ENCODE data around the gene DENND2C.

Gene DENND2C

GRCh38 chr1:114671939-114672275 is 2.1 kb upstream of the DENND2C start:
- no peak for DNase-seq

GRCh38 chr1:114671011-114671938 is 1.4 kb upstream of the DENND2C start:
- peak; percentile 15 for DNase-seq

- DNase-seq = peak; percentile 87
Observed at GRCh38 chr1:114670083-114671010, 498 bp upstream of the DENND2C start.

GRCh38 chr1:114668784-114669561 is 876 bp downstream of the DENND2C start:
- peak; percentile 2 for DNase-seq

DNA sequence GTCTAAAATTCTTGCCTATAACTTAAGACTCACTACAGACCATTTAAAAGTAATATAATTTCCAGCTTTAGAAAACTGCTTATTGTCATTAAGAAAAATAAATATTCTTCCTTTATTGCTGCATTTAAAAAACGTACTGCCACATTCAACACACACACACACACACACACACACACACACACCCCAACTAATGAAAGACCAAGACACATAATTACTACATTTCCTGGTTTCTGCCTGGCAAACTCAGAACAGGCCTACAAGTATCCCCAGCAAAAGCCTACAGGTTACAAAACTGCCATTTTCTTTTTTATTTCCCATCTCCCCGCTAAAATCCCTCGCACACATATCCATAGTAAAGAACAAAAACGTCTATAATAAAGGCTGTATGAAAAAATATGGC is 1.5 kb downstream of the DENND2C start:
- no peak for DNase-seq

GRCh38 chr1:114666954-114667353 is 2.9 kb downstream of the DENND2C start:
- DNase-seq = no peak

DNA sequence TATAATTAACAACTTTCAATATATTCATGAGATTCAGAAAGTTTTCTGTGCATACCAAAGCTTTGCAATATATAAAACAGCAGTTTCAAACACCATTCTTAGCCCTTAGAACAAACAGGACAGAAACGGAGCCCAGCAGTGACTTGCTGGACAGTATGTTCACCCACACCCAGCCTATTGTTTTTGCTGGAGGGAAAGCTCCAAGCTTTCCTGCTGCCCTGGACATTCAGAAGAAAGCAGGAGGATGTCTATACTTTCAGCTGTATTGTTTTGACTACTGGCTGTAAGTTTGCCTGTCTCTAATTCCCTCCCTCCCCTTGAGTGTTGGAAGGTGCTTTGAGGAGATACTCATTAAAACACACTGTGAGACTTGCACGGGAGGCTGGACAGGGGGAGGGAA is 9.6 kb downstream of the DENND2C start:
- DNase-seq = no peak

GRCh38 chr1:114651893-114652292 is 18.0 kb downstream of the DENND2C start:
- no peak for DNase-seq

GRCh38 chr1:114648503-114648902 is 21.3 kb downstream of the DENND2C start:
- DNase-seq = no peak

GRCh38 chr1:114641377-114641776 is 28.5 kb downstream of the DENND2C start:
- no peak for DNase-seq

DNA sequence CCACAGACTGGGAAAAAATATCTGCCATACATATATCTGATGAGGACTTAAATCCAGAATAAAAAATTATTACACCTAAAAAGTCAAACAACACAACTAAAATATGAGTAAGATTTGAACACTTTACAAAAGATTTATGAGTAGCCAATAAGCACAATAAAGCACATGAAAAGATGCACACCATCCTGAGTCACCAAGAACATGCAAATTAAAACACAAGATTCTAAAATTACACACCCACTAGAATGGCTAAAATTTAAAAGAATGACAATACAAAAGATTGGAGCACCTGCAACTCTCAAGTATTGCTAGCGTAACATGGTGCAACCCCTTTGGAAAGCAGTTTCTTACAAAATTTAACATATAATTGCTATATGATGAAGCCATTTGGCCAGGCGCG is 30.9 kb downstream of the DENND2C start:
- DNase-seq = no peak

DNA sequence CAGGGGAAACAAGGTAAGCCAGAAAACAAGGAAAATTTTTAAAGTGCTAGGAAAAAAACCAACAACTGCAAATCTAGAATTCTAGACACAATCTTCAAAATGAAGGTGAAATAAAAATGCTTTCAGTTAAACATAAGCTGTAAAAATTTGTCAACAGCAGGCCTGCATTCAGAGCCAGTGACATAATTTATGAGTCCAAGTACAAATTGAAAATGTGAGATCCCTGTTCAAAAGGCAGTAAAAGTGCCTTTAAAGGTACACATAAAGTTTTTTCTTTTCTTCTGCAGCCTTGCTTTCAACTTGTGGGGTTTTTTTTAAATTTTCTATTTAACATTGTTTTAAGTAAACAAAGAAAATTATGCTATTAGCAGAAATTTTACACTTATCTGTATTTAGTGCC is 37.4 kb downstream of the DENND2C start:
- DNase-seq = no peak

GRCh38 chr1:114627107-114627506 is 42.7 kb downstream of the DENND2C start:
- no peak for DNase-seq

- DNase-seq = no peak
Observed at GRCh38 chr1:114623364-114623763, 46.5 kb downstream of the DENND2C start.

- DNase-seq = no peak
Observed at GRCh38 chr1:114620419-114620818, 49.4 kb downstream of the DENND2C start.

GRCh38 chr1:114618606-114619005 is 51.2 kb downstream of the DENND2C start:
- DNase-seq = no peak

GRCh38 chr1:114610546-114611245 is 59.2 kb downstream of the DENND2C start:
- no peak for DNase-seq

GRCh38 chr1:114609826-114610225 is 60.0 kb downstream of the DENND2C start:
- DNase-seq = no peak

DNA sequence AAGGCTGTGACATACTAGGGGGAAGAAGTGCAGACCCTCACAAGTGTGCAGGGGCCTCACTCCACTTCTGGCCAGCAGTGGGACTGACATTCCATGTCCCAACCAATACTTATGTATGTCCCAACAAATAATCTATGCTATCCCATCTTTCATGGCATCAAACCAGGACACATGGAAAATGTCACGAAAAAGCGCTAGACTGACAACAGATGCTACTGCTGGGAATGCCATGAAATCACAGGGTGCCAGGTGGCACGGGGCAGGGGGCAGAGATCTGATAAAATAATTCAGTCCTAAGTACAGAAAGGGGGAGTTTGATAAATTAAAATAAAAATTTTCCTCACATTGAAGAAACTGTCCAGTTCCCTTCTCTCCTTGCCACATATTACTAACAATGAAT is 60.8 kb downstream of the DENND2C start:
- no peak for DNase-seq

DNA sequence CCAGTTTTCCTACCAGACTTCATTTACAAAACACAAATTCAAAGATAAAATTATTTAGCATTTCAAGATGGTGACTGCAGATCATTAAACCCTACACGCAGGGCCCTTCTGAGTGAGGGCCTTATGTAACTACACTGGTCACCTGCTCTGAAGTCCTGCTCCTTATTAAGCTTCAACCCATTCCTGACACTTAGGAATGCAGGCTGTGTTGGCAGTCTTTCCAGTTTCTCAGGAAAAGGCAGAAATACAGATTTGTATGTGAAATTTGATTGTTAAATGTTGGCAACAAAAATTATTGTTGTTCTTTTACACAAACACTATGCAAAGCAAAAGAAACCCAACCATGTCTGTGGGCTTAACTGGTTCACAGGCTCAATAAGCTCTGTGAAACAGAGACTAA is 62.6 kb downstream of the DENND2C start:
- DNase-seq = no peak

DNA sequence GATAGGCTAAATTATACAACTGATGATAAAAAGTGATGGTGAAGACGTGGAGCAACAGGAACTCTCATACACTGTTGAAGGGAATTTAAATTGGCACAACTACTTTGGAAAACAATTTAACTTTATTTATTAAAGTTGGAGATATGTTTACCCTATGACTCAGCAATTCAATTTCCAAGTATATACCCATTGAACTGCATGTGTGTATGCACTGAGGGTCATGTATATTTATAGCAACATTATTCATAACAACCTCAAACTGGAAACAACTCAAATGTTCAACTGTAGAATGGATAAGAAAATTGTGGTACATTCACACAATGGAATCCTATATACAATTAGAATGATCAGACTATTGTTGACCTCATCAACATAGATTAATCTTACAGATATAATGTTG is 71.9 kb downstream of the DENND2C start:
- DNase-seq = no peak

- no peak for DNase-seq
Observed at GRCh38 chr1:114595602-114596001, 74.2 kb downstream of the DENND2C start.

Measured in CD4-positive, alpha-beta T cell treated with Interleukin-12 subunit alpha and Interleukin-12 subunit beta, for 1 hour (primary cell).